Fibroblast of lung (primary cell): Measurements from ENCODE around the gene NCOA5. TPM values are rescaled to one million over a fixed set of nuclear protein-coding genes. Genes with fewer than 3 reads are reported as not detected.

Source experiments
- DNase-seq, 2 donors: peaks; one replicate each; pipeline versions ENCODE4 v3.0.0 to v3.0.0-alpha.2; 2010; ENCODE audit warnings: low read depth in 2 of 2
- H2AFZ ChIP-seq: 2 replicates; pipeline ENCODE4 v1.5.1; 2012; ENCODE audit warnings: low read length, control low read depth, inconsistent platforms
- H3K27ac ChIP-seq: 2 replicates; pipeline ENCODE4 v1.5.1; 2011; ENCODE audit warnings: low read length, control low read depth; ENCODE audit not compliant: insufficient read depth
- H3K27me3 ChIP-seq: 2 replicates; pipeline ENCODE4 v1.5.1; 2011; ENCODE audit warnings: mild to moderate bottlenecking, low read length; ENCODE audit not compliant: control insufficient read depth, insufficient read depth
- H3K36me3 ChIP-seq: 2 replicates; pipeline ENCODE4 v1.5.1; 2011; ENCODE audit warnings: low read length; ENCODE audit not compliant: control insufficient read depth, insufficient read depth
- H3K4me1 ChIP-seq: 2 replicates; pipeline ENCODE4 v1.5.1; 2011; ENCODE audit warnings: low read length; ENCODE audit not compliant: control insufficient read depth, insufficient read depth; ENCODE audit errors: extremely low read depth
- H3K4me2 ChIP-seq: 2 replicates; pipeline ENCODE4 v1.5.1; 2011; ENCODE audit warnings: low read length, control low read depth; ENCODE audit not compliant: insufficient read depth; ENCODE audit errors: extremely low read depth
- H3K4me3 ChIP-seq, 4 experiments: fragments of 200-600 bp in 1 of 4; sonication (generic) in 1 of 4; replicated peaks in 1 of 4; 2 replicates each; pipeline ENCODE4 v1.5.1; 2011 to 2016; ENCODE audit warnings: low read length in 4 of 4, low read depth in 3 of 4, mild to moderate bottlenecking in 3 of 4, control low read depth in 2 of 4, inconsistent platforms in 1 of 4, mixed read lengths in 1 of 4; ENCODE audit not compliant: insufficient read depth in 1 of 4; ENCODE audit errors: control extremely low read depth in 1 of 4
- H3K79me2 ChIP-seq: 2 replicates; pipeline ENCODE4 v1.5.1; 2012; ENCODE audit warnings: mild to moderate bottlenecking, low read length, inconsistent platforms; ENCODE audit not compliant: control insufficient read depth, insufficient read depth
- H3K9ac ChIP-seq: 2 replicates; pipeline ENCODE4 v1.5.1; 2011; ENCODE audit warnings: mild to moderate bottlenecking, low read length, control low read depth; ENCODE audit not compliant: insufficient read depth
- H3K9me3 ChIP-seq: 2 replicates; pipeline ENCODE4 v1.5.1; 2012; ENCODE audit warnings: low read depth, low read length; ENCODE audit not compliant: control insufficient read depth, insufficient read depth
- H4K20me1 ChIP-seq: 2 replicates; pipeline ENCODE4 v1.5.1; 2011; ENCODE audit warnings: low read length; ENCODE audit not compliant: control insufficient read depth, insufficient read depth; ENCODE audit errors: extremely low read depth
- CTCF ChIP-seq, 2 donors: IDR thresholded peaks in 1 of 2; conservative IDR thresholded peaks in 1 of 2; 1 replicate in 1 of 2; 2 replicates in 1 of 2; pipeline ENCODE4 v1.5.1; 2011 to 2012; ENCODE audit warnings: low read length in 2 of 2, control low read depth in 1 of 2, inconsistent platforms in 1 of 2, low read depth in 1 of 2, mild to moderate bottlenecking in 1 of 2
- EZH2 ChIP-seq: IDR thresholded peaks from 2 replicates; pipeline ENCODE4 v1.5.1; 2012; ENCODE audit warnings: low read length, control low read depth, mild to moderate bottlenecking; ENCODE audit errors: missing control alignments
- polyA plus RNA-seq, 2 donors: library from polyadenylated mRNA; depleted of rRNA in 1 of 2; stranded (reverse) in 1 of 2; unstranded in 1 of 2; fragments of >200 nt; gene quantifications; 2 replicates each; pipeline ENCODE4 v1.2.1, GENCODE V29; 2011 to 2012; ENCODE audit warnings: missing spikeins in 1 of 2
- total RNA-seq: library from RNA; depleted of rRNA; stranded (reverse); fragments of >200 nt; gene quantifications from 2 replicates; pipeline ENCODE4 v1.2.1, GENCODE V29; 2014

NCOA5 gene
- total and polyA plus RNA-seq, 2 donors (not counting 1 experiment from before 2014, with no cell fraction given), result 8.1 to 18.0 TPM

GRCh38 chr20:46135856-46136633 is 46.3 kb upstream of the NCOA5 start:
- H3K9me3 ChIP-seq, result no peaks in the 10 kb centered on the region
- TF ChIP-seq EZH2, result no peak
- TF ChIP-seq CTCF (conservative IDR thresholded peaks at IDR 0.05 in 1 of 2, IDR thresholded peaks at IDR 0.05 in 1 of 2; ENCODE audit: low read depth in 1 of 2, low read length in 2 of 2), result no peak
- H3K4me3 ChIP-seq, result no peak overlapping the region
- no peaks in the 10 kb centered on the region for H3K36me3 ChIP-seq
- no peaks in the 10 kb centered on the region for H4K20me1 ChIP-seq
- no peaks in the 10 kb centered on the region for H3K4me1 ChIP-seq
- no peaks in the 10 kb centered on the region for H3K79me2 ChIP-seq
- peaks cover 16% of the 10 kb centered on the region for H3K27me3 ChIP-seq
- H3K27ac ChIP-seq, result no peak overlapping the region
- no peak overlapping the region for H3K4me2 ChIP-seq
- H2AFZ ChIP-seq, result no peak overlapping the region
- no peak overlapping the region for H3K9ac ChIP-seq
- DNase-seq, result no peak

GRCh38 chr20:46134716-46135115 is 45.0 kb upstream of the NCOA5 start:
- H2AFZ ChIP-seq, result no peak overlapping the region
- no peaks in the 10 kb centered on the region for H3K4me1 ChIP-seq
- H3K27me3 ChIP-seq, result peaks cover 10% of the 10 kb centered on the region
- no peak overlapping the region for H3K4me3 ChIP-seq
- no peak overlapping the region for H3K4me2 ChIP-seq
- H3K36me3 ChIP-seq, result no peaks in the 10 kb centered on the region
- no peaks in the 10 kb centered on the region for H3K9me3 ChIP-seq
- H3K9ac ChIP-seq, result no peak overlapping the region
- H4K20me1 ChIP-seq, result no peaks in the 10 kb centered on the region
- H3K79me2 ChIP-seq, result no peaks in the 10 kb centered on the region
- H3K27ac ChIP-seq, result no peak overlapping the region
- TF ChIP-seq EZH2, result no peak
- TF ChIP-seq CTCF (conservative IDR thresholded peaks at IDR 0.05 in 1 of 2, IDR thresholded peaks at IDR 0.05 in 1 of 2; ENCODE audit: low read depth in 1 of 2, low read length in 2 of 2), result no peak
- DNase-seq, result no peak

- Histone ChIP-seq H3K27me3 (peaks cover 7% of the 10 kb centered on the region), H3K36me3 (no peaks in the 10 kb centered on the region), H3K9me3 (no peaks in the 10 kb centered on the region), H2AFZ (no peak overlapping the region), H3K79me2 (no peaks in the 10 kb centered on the region), H3K4me2 (no peak overlapping the region), H4K20me1 (no peaks in the 10 kb centered on the region), H3K4me1 (no peaks in the 10 kb centered on the region), H3K9ac (no peak overlapping the region), H3K27ac (no peak overlapping the region), H3K4me3 (no peak overlapping the region)
- no peak for DNase-seq
- TF ChIP-seq EZH2 (no peak), CTCF (conservative IDR thresholded peaks at IDR 0.05 in 1 of 2, IDR thresholded peaks at IDR 0.05 in 1 of 2; ENCODE audit: low read depth in 1 of 2, low read length in 2 of 2) (no peak)
Observed at GRCh38 chr20:46133886-46134654, 44.3 kb upstream of the NCOA5 start.
